WTC11 (cell line): ENCODE measurements around the gene APOA4. TPM values are rescaled to one million over a fixed set of nuclear protein-coding genes. Genes with fewer than 3 reads are reported as not detected.

Experiments used
- ATAC-seq: fragments of 200-7000 bp; cut with Tn5 transposase; 2 replicates; pipeline ENCODE4 v1.10.0; 2021; ENCODE audit warnings: mild to moderate bottlenecking, moderate library complexity
- CTCF ChIA-PET: fragments of 300-600 bp; sonication (Branson Sonifier 250); formaldehyde crosslinking; loops from one replicate; lab custom pipeline; 2021; ENCODE audit warnings: antibody characterized with exemption; lab: Charles Lee
- POLR2A ChIA-PET: fragments of 350-600 bp; sonication (Branson Sonifier 250); formaldehyde crosslinking; loops from one replicate; lab custom pipeline; 2021; ENCODE audit warnings: antibody characterized with exemption; lab: Charles Lee
- DNase-seq: peaks from one replicate; pipeline ENCODE4 v3.0.0; 2021; ENCODE audit warnings: low spot score
- H3K27ac Mint-ChIP-seq: 2 replicates; pipeline ENCODE4 v1.8.0; 2021; ENCODE audit warnings: mixed read lengths
- H3K27me3 Mint-ChIP-seq: 2 replicates; pipeline ENCODE4 v1.8.0; 2021; ENCODE audit warnings: low read depth, mild to moderate bottlenecking, moderate library complexity, mixed read lengths
- H3K36me3 Mint-ChIP-seq: 2 replicates; pipeline ENCODE4 v1.8.0; 2021; ENCODE audit warnings: mixed read lengths
- H3K4me1 Mint-ChIP-seq: 2 replicates; pipeline ENCODE4 v1.8.0; 2022; ENCODE audit warnings: mixed read lengths
- H3K4me3 Mint-ChIP-seq: 2 replicates; pipeline ENCODE4 v1.8.0; 2021; ENCODE audit warnings: mild to moderate bottlenecking, moderate library complexity, mixed read lengths
- H3K9me3 Mint-ChIP-seq: 2 replicates; pipeline ENCODE4 v1.8.0; 2021; ENCODE audit warnings: mixed read lengths
- ATF1 ChIP-seq: sonication (generic); formaldehyde crosslinking; IDR thresholded peaks from 2 replicates; pipeline ENCODE4 v1.8.1; 2023; ENCODE audit warnings: mild to moderate bottlenecking, moderate library complexity, missing genetic modification reagents
- CREB1 ChIP-seq: sonication (generic); formaldehyde crosslinking; IDR thresholded peaks from 2 replicates; pipeline ENCODE4 v1.8.0; 2023; ENCODE audit warnings: mild to moderate bottlenecking, missing genetic modification reagents
- CREM ChIP-seq: sonication (generic); formaldehyde crosslinking; IDR thresholded peaks from 2 replicates; pipeline ENCODE4 v1.8.1; 2022; ENCODE audit warnings: mild to moderate bottlenecking, missing genetic modification reagents, moderate library complexity
- FOXP1 ChIP-seq: sonication (generic); formaldehyde crosslinking; IDR thresholded peaks from 2 replicates; pipeline ENCODE4 v1.8.0; 2022; ENCODE audit warnings: missing genetic modification reagents, mild to moderate bottlenecking, moderate library complexity, borderline replicate concordance
- GABPB1 ChIP-seq: sonication (generic); formaldehyde crosslinking; IDR thresholded peaks from 2 replicates; pipeline ENCODE4 v1.8.1; 2023; ENCODE audit warnings: mild to moderate bottlenecking, missing genetic modification reagents
- NFYB ChIP-seq: sonication (generic); formaldehyde crosslinking; conservative IDR thresholded peaks from 2 replicates; pipeline ENCODE4 v1.8.0; 2022; ENCODE audit warnings: low read depth, missing genetic modification reagents
- SMAD3 ChIP-seq: sonication (generic); formaldehyde crosslinking; IDR thresholded peaks from 2 replicates; pipeline ENCODE4 v1.8.0; 2022; ENCODE audit warnings: missing genetic modification reagents, mild to moderate bottlenecking, borderline replicate concordance
- TEAD1 ChIP-seq: sonication (generic); formaldehyde crosslinking; IDR thresholded peaks from 2 replicates; pipeline ENCODE4 v1.8.0; 2022; ENCODE audit warnings: mild to moderate bottlenecking, missing genetic modification reagents
- TP53 ChIP-seq: sonication (generic); formaldehyde crosslinking; IDR thresholded peaks from 2 replicates; pipeline ENCODE4 v1.8.1; 2023; ENCODE audit warnings: mild to moderate bottlenecking, missing genetic modification reagents
- ZNF121 ChIP-seq: sonication (generic); formaldehyde crosslinking; IDR thresholded peaks from 2 replicates; pipeline ENCODE4 v1.8.0; 2023; ENCODE audit warnings: missing genetic modification reagents
- ZNF138 ChIP-seq: sonication (generic); formaldehyde crosslinking; conservative IDR thresholded peaks from 2 replicates; pipeline ENCODE4 v1.8.1; 2022; ENCODE audit warnings: mild to moderate bottlenecking, moderate library complexity, missing genetic modification reagents
- ZNF263 ChIP-seq: sonication (generic); formaldehyde crosslinking; IDR thresholded peaks from 2 replicates; pipeline ENCODE4 v1.8.1; 2022; ENCODE audit warnings: low read depth, mild to moderate bottlenecking, moderate library complexity, missing genetic modification reagents
- total RNA-seq: library from RNA; stranded (reverse); gene quantifications from 3 replicates; pipeline ENCODE4 v1.2.3, GENCODE V29; 2021
- TF ChIP-seq, protein P1 (sequence below): fragments of 250-450 bp; sonication (Bioruptor Pico); IDR thresholded peaks from 2 replicates; pipeline ENCODE4 v1.8.0; 2021; ENCODE audit warnings: mild to moderate bottlenecking
- TF ChIP-seq, protein P2 (sequence below): sonication (generic); formaldehyde crosslinking; IDR thresholded peaks from 2 replicates; pipeline ENCODE4 v1.8.1; 2023; ENCODE audit warnings: mild to moderate bottlenecking, missing genetic modification reagents
- TF ChIP-seq, protein P3 (sequence below): sonication (generic); formaldehyde crosslinking; IDR thresholded peaks from 2 replicates; pipeline ENCODE4 v1.8.1; 2023; ENCODE audit warnings: mild to moderate bottlenecking, missing genetic modification reagents, moderate library complexity
- TF ChIP-seq, protein P4 (sequence below): fragments of 250-450 bp; sonication (Bioruptor Pico); IDR thresholded peaks from 2 replicates; pipeline ENCODE4 v1.9.0; 2021; ENCODE audit warnings: moderate library complexity, mild to moderate bottlenecking, inconsistent platforms, borderline replicate concordance
- TF ChIP-seq, protein P5 (sequence below): sonication (generic); formaldehyde crosslinking; IDR thresholded peaks from 2 replicates; pipeline ENCODE4 v1.8.0; 2022; ENCODE audit warnings: mild to moderate bottlenecking, missing genetic modification reagents
- TF ChIP-seq, protein P6 (sequence below): fragments of 200-600 bp; IDR thresholded peaks from 2 replicates; pipeline ENCODE4 v1.8.0; 2022; ENCODE audit warnings: antibody characterized with exemption
- TF ChIP-seq, protein P7 (sequence below): sonication (generic); formaldehyde crosslinking; IDR thresholded peaks from 2 replicates; pipeline ENCODE4 v1.8.1; 2022; ENCODE audit warnings: mild to moderate bottlenecking, missing genetic modification reagents, moderate library complexity, borderline replicate concordance
- TF ChIP-seq, protein P8 (sequence below): sonication (generic); formaldehyde crosslinking; IDR thresholded peaks from 2 replicates; pipeline ENCODE4 v1.8.1; 2022; ENCODE audit warnings: low read depth, mild to moderate bottlenecking, moderate library complexity, missing genetic modification reagents, borderline replicate concordance
- TF ChIP-seq, protein P9 (sequence below): sonication (generic); formaldehyde crosslinking; IDR thresholded peaks from 2 replicates; pipeline ENCODE4 v1.8.1; 2023; ENCODE audit warnings: mild to moderate bottlenecking, moderate library complexity, missing genetic modification reagents
- TF ChIP-seq, protein P10 (sequence below): sonication (generic); formaldehyde crosslinking; IDR thresholded peaks from 2 replicates; pipeline ENCODE4 v1.8.1; 2023; ENCODE audit warnings: mild to moderate bottlenecking, missing genetic modification reagents

APOA4 gene
- total RNA-seq, 1 experiment from 2014 or later = not detected

DNA sequence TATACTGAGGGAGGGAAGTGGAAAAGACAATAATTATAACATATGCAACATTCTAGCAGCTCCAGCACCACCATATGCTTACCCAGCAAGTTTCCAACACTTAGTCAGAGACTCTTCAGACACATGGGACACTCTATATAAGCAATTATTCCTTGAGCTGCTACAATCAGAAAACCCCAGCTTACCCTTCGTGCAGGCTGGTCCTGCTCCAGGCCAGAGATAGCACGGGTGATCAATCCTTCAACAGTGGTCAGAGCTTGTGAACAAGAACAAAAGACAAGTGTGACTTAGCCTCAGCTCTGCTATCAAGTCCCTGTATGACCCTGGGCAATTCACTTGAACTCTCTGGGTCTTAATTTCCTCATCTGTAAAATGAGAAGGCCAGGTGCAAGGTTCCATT lies 36.8 kb downstream of the APOA4 start (continued):
- TF ChIP-seq, protein P1, sequence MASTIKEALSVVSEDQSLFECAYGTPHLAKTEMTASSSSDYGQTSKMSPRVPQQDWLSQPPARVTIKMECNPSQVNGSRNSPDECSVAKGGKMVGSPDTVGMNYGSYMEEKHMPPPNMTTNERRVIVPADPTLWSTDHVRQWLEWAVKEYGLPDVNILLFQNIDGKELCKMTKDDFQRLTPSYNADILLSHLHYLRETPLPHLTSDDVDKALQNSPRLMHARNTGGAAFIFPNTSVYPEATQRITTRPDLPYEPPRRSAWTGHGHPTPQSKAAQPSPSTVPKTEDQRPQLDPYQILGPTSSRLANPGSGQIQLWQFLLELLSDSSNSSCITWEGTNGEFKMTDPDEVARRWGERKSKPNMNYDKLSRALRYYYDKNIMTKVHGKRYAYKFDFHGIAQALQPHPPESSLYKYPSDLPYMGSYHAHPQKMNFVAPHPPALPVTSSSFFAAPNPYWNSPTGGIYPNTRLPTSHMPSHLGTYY = no peak
- TF ChIP-seq, protein P2, sequence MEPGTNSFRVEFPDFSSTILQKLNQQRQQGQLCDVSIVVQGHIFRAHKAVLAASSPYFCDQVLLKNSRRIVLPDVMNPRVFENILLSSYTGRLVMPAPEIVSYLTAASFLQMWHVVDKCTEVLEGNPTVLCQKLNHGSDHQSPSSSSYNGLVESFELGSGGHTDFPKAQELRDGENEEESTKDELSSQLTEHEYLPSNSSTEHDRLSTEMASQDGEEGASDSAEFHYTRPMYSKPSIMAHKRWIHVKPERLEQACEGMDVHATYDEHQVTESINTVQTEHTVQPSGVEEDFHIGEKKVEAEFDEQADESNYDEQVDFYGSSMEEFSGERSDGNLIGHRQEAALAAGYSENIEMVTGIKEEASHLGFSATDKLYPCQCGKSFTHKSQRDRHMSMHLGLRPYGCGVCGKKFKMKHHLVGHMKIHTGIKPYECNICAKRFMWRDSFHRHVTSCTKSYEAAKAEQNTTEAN (CRISPR knock-in tag) = no peak
- TF ChIP-seq FOXP1 (CRISPR knock-in tag) (no peak), TEAD1 (CRISPR knock-in tag) (no peak)
- TF ChIP-seq, protein P3, sequence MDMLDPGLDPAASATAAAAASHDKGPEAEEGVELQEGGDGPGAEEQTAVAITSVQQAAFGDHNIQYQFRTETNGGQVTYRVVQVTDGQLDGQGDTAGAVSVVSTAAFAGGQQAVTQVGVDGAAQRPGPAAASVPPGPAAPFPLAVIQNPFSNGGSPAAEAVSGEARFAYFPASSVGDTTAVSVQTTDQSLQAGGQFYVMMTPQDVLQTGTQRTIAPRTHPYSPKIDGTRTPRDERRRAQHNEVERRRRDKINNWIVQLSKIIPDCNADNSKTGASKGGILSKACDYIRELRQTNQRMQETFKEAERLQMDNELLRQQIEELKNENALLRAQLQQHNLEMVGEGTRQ (CRISPR knock-in tag) = no peak

DNA sequence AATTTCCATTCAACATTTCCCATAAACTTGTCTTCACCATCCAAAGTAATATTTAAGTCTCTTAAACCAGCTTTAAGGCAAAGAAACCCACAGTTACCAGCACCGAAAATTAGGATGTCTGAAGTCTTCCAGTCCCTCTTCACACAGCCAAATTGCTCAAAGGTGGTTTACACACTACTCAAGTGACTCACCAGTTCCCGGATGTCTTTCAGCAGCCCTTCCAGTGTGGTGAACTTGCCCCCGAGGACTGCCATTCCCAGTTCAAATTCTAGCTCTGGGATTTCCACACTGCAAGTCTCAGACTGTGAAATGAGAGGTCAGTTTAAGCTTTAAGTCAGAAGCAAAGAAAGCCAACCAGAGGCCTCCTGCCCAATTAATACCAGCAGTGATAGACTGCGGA lies 40.4 kb downstream of the APOA4 start:
- no peaks in the 10 kb centered on the region for H3K9me3 Mint-ChIP-seq
- CTCF ChIA-PET = interaction anchor here (0.9 to 1.1 kb wide), 2 partner anchors 53 to 356 kb away, joined by 3 read pairs; no protein-coding TSS in a partner anchor
- no peaks in the 10 kb centered on the region for H3K27me3 Mint-ChIP-seq
- H3K36me3 Mint-ChIP-seq = peaks cover 86% of the 10 kb centered on the region
- ATAC-seq (no peak), DNase-seq (no peak)
- no peak overlapping the region for H3K4me3 Mint-ChIP-seq
- POLR2A ChIA-PET = no interaction called here
- peaks cover 7% of the 10 kb centered on the region for H3K4me1 Mint-ChIP-seq
- no peak overlapping the region for H3K27ac Mint-ChIP-seq
- TF ChIP-seq, protein P4, sequence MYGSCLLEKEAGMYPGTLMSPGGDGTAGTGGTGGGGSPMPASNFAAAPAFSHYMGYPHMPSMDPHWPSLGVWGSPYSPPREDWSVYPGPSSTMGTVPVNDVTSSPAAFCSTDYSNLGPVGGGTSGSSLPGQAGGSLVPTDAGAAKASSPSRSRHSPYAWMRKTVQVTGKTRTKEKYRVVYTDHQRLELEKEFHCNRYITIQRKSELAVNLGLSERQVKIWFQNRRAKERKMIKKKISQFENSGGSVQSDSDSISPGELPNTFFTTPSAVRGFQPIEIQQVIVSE = no peak
- TF ChIP-seq CREM (CRISPR knock-in tag) = no peak
- TF ChIP-seq ZNF263 (CRISPR knock-in tag) = no peak
- TF ChIP-seq, protein P5, sequence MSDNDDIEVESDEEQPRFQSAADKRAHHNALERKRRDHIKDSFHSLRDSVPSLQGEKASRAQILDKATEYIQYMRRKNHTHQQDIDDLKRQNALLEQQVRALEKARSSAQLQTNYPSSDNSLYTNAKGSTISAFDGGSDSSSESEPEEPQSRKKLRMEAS (CRISPR knock-in tag) = no peak
- TF ChIP-seq NFYB = no peak
- TF ChIP-seq SMAD3 (CRISPR knock-in tag) = no peak
- TF ChIP-seq, protein P6, sequence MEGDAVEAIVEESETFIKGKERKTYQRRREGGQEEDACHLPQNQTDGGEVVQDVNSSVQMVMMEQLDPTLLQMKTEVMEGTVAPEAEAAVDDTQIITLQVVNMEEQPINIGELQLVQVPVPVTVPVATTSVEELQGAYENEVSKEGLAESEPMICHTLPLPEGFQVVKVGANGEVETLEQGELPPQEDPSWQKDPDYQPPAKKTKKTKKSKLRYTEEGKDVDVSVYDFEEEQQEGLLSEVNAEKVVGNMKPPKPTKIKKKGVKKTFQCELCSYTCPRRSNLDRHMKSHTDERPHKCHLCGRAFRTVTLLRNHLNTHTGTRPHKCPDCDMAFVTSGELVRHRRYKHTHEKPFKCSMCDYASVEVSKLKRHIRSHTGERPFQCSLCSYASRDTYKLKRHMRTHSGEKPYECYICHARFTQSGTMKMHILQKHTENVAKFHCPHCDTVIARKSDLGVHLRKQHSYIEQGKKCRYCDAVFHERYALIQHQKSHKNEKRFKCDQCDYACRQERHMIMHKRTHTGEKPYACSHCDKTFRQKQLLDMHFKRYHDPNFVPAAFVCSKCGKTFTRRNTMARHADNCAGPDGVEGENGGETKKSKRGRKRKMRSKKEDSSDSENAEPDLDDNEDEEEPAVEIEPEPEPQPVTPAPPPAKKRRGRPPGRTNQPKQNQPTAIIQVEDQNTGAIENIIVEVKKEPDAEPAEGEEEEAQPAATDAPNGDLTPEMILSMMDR = no peak
- TF ChIP-seq TP53 (CRISPR knock-in tag) = no peak
- no peak for TF ChIP-seq FOXP1 (CRISPR knock-in tag)
- TF ChIP-seq, protein P7, sequence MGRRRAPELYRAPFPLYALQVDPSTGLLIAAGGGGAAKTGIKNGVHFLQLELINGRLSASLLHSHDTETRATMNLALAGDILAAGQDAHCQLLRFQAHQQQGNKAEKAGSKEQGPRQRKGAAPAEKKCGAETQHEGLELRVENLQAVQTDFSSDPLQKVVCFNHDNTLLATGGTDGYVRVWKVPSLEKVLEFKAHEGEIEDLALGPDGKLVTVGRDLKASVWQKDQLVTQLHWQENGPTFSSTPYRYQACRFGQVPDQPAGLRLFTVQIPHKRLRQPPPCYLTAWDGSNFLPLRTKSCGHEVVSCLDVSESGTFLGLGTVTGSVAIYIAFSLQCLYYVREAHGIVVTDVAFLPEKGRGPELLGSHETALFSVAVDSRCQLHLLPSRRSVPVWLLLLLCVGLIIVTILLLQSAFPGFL (CRISPR knock-in tag) = no peak
- TF ChIP-seq, protein P8, sequence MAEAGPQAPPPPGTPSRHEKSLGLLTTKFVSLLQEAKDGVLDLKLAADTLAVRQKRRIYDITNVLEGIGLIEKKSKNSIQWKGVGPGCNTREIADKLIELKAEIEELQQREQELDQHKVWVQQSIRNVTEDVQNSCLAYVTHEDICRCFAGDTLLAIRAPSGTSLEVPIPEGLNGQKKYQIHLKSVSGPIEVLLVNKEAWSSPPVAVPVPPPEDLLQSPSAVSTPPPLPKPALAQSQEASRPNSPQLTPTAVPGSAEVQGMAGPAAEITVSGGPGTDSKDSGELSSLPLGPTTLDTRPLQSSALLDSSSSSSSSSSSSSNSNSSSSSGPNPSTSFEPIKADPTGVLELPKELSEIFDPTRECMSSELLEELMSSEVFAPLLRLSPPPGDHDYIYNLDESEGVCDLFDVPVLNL (CRISPR knock-in tag) = no peak
- TF ChIP-seq CREB1 (CRISPR knock-in tag) = no peak
- TF ChIP-seq, protein P9, sequence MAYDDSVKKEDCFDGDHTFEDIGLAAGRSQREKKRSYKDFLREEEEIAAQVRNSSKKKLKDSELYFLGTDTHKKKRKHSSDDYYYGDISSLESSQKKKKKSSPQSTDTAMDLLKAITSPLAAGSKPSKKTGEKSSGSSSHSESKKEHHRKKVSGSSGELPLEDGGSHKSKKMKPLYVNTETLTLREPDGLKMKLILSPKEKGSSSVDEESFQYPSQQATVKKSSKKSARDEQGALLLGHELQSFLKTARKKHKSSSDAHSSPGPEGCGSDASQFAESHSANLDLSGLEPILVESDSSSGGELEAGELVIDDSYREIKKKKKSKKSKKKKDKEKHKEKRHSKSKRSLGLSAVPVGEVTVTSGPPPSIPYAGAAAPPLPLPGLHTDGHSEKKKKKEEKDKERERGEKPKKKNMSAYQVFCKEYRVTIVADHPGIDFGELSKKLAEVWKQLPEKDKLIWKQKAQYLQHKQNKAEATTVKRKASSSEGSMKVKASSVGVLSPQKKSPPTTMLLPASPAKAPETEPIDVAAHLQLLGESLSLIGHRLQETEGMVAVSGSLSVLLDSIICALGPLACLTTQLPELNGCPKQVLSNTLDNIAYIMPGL = no peak
- TF ChIP-seq, protein P10, sequence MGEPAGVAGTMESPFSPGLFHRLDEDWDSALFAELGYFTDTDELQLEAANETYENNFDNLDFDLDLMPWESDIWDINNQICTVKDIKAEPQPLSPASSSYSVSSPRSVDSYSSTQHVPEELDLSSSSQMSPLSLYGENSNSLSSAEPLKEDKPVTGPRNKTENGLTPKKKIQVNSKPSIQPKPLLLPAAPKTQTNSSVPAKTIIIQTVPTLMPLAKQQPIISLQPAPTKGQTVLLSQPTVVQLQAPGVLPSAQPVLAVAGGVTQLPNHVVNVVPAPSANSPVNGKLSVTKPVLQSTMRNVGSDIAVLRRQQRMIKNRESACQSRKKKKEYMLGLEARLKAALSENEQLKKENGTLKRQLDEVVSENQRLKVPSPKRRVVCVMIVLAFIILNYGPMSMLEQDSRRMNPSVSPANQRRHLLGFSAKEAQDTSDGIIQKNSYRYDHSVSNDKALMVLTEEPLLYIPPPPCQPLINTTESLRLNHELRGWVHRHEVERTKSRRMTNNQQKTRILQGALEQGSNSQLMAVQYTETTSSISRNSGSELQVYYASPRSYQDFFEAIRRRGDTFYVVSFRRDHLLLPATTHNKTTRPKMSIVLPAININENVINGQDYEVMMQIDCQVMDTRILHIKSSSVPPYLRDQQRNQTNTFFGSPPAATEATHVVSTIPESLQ (CRISPR knock-in tag) = no peak
- no peak for TF ChIP-seq ZNF121 (CRISPR knock-in tag)
- TF ChIP-seq GABPB1 (CRISPR knock-in tag) = no peak
- TF ChIP-seq ZNF138 (CRISPR knock-in tag) = no peak
- TF ChIP-seq ATF1 (CRISPR knock-in tag) = no peak
